B cell (primary cell): ENCODE data around the gene SEMA3B.

Source experiments
- EZH2 ChIP-seq: IDR thresholded peaks from 2 replicates; pipeline ENCODE4 v1.6.1; 2012; ENCODE audit warnings: borderline replicate concordance, low read depth, mild to moderate bottlenecking, moderate library complexity, low read length; ENCODE audit not compliant: insufficient read depth, poor library complexity, severe bottlenecking
- TF ChIP-seq, protein P1 (sequence below): fragments of 200-600 bp; IDR thresholded peaks from one replicate; pipeline ENCODE4 v1.8.0; 2022; ENCODE audit warnings: antibody characterized with exemption, mild to moderate bottlenecking

DNA sequence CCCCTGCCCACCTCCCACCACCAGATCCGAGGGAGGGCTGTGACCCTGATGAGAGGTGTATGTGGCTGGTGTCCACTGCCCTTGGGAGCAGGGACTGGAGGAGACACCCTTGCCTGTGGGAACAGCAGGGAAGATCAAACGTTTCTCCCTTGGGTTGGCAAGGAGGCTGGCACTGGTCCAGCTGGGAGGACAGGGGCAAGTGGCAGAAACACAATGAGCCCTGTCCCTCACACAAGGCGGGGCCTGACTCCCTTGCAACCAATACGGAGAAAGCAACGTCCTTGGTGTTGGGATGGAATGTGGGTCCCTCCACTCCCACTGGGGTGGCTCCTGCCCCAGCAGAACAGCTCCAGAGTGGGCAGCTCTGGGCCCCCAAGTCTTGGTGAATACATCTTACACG, 48.4 kb downstream of the SEMA3B start:
- TF ChIP-seq, protein P1, sequence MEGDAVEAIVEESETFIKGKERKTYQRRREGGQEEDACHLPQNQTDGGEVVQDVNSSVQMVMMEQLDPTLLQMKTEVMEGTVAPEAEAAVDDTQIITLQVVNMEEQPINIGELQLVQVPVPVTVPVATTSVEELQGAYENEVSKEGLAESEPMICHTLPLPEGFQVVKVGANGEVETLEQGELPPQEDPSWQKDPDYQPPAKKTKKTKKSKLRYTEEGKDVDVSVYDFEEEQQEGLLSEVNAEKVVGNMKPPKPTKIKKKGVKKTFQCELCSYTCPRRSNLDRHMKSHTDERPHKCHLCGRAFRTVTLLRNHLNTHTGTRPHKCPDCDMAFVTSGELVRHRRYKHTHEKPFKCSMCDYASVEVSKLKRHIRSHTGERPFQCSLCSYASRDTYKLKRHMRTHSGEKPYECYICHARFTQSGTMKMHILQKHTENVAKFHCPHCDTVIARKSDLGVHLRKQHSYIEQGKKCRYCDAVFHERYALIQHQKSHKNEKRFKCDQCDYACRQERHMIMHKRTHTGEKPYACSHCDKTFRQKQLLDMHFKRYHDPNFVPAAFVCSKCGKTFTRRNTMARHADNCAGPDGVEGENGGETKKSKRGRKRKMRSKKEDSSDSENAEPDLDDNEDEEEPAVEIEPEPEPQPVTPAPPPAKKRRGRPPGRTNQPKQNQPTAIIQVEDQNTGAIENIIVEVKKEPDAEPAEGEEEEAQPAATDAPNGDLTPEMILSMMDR: no peak
- TF ChIP-seq EZH2: no peak
